Stimulated activated CD8-positive, alpha-beta memory T cell treated with anti-CD3 and anti-CD28 coated beads, Interleukin-7, amount 100 ng/mL, for 24 hours (primary cell): ENCODE results near the gene HNRNPA0.
A peak's percentile ranks its signal among the peaks of the same experiment; 100 is the strongest.
"Not testable (repeated sequence)": the region's sequence is repeated elsewhere in the genome, so short reads cannot be mapped to it uniquely, and the experiment has no call there.

ENCODE experiments used
- DNase-seq: peaks from one replicate; pipeline ENCODE4 v3.0.0-alpha.2; 2020; ENCODE audit warnings: low read depth

HNRNPA0 gene

DNA sequence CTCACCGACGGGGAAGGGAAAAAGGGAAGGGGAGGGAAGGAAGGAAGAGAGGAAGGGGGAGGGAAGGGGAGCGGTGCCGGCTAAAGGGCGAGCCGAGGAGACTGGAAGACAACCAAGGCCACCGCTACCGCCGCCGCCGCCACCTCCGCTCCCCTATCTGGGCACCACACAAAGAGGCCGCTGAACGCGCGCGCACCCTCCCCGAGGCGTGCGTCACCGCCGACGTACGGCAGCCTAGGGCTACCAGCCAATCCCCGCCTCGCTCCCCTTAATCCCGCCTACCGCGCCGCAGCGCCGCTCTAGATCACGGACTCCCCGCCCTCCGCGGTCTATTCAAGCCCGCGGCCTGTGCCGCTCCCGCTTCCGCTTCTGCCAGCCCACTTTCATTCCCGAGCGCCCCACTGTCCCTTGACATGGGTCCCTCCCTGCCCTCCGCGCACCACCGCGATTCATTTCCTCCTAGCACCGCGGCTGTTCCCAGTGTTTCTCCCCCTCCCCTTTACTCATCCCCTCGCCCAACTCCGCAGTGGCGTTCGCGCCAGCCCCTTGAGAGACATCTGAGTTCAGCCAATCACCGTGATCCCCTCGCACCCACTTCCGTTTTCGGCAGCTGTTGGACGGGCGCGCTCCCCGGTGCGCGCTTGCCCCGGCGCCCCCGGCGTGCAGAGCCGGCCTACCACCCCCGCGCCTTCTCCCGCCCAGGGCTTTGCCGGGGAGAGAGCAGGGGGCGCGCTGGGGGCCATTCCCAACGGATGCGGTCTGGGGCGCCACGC is at the start of gene HNRNPA0:
Gene HNRNPA0, minus strand, starts transcription at position 176 of the 773 bp plus-strand sequence. CDS start 297 bp downstream, outside the sequence.
- DNase-seq, result peak; percentile 90

GRCh38 chr5:137802282-137803210 is 48.4 kb upstream of the HNRNPA0 start:
- no peak for DNase-seq

DNA sequence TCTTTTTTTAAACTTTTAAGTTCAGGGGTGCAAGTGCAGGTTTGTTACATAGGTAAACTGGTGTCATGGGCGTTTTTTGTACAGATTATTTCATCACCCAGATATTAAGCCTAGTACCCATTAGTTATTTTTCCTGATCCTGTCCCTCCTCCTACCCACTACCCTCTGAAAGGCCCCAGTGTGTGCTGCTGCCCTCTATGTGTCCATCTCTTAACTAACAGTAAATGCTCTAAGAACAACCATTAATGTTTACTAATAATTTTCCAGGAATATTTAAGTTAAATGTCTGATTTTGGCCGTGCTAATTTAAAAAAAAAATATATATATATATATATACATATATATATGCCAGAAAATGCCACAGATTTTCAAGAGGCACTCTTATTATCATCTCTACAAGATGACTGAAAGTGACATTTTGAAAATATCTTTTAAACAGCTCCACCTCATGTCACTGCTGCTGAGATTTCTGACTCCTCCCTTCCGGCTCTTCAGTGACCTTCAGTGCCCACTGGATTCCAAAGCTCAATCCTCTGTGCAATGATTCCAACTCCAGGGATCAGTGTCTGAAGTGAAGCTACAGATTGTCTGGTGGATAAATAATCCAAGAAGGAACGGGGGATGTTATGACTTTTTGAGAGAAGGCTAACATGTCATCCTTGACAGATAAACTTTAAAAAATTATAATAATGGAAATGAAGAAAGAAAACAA is 46.7 kb upstream of the HNRNPA0 start:
- no peak for DNase-seq

DNA sequence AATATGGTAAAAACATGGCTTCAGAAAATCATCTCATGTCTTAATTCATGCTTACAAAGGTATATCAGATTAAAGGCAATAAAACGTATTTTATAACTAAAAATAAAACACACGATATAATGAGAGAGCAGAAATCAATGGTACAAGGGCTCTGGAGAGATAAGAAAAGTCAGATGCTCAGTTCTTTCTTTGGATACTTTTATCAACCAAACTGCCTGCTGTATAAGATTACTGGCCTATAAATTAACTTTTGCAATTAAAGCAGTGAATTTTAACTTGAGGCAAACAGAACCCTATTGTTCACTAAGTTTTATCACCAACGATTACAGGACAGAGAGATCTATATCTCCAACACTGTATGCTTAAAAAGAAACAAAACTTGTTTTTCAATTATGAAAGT is 42.1 kb upstream of the HNRNPA0 start:
- DNase-seq, result no peak

DNA sequence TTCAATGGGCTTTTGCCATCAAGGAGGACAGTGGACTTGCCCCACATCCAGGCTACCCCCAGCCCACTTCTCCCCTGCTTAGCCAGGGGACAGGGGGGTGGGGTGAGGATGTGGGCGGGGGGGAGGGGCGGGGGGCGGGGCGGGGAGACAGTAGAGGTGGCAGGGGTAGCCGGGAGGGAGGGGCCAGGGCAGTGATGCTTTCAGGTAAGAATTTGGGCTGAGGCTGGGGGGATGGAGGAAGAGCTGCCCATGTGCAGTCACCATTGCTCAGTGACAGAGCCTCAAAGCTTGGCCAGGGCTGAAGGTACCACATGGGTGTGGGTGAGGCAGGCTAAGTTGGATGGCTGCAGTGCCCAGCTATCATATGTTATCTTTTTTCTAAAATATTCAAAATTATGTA is 40.7 kb upstream of the HNRNPA0 start:
- DNase-seq, result no peak

DNA sequence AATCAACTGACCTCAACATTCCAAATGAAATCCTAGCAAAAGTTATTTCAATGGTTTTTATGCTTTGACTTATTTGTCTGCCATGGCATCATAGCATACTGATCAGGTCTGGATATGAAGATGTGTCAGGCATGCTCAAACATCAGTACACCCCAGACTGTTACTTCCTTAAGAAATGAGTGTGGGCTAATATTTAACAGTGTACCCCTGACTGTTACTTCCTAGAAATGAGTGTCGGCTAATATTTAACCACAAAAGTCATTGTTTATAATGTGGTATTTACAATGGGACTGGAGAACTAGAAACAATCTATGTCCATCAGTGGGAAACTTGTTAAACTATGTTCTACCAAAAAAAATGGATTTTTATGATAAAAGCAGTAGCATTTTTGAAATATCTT is 38.1 kb upstream of the HNRNPA0 start:
- DNase-seq, result no peak

DNA sequence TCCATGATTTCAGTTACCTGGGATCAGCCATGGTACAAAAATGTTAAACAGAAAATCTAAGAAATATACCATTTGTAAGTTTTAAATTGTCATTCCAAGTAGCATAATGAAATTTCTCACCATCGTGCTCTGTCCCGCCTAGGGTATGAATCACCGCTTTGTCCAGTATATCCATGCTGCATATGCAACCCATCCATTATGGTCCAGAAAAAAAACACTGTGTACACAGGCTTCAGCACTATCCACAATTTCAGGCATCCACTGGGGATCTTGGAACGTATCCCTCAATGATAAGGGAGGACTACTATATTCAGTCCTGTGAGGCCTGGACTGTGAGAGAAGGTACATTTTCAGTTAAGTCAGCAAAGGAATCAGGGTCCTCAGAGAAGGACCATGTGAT is 37.6 kb upstream of the HNRNPA0 start:
- DNase-seq, result no peak

- no peak for DNase-seq
These were observed 37.2 kb upstream of the HNRNPA0 start for GRCh38 chr5:137791387-137791786.

- not testable (repeated sequence) for DNase-seq
These were observed 34.4 kb upstream of the HNRNPA0 start for GRCh38 chr5:137788560-137788959.

- no peak for DNase-seq
These were observed 28.9 kb upstream of the HNRNPA0 start for GRCh38 chr5:137782984-137783536.

- no peak for DNase-seq
These were observed 27.9 kb upstream of the HNRNPA0 start for GRCh38 chr5:137782055-137782454.

DNA sequence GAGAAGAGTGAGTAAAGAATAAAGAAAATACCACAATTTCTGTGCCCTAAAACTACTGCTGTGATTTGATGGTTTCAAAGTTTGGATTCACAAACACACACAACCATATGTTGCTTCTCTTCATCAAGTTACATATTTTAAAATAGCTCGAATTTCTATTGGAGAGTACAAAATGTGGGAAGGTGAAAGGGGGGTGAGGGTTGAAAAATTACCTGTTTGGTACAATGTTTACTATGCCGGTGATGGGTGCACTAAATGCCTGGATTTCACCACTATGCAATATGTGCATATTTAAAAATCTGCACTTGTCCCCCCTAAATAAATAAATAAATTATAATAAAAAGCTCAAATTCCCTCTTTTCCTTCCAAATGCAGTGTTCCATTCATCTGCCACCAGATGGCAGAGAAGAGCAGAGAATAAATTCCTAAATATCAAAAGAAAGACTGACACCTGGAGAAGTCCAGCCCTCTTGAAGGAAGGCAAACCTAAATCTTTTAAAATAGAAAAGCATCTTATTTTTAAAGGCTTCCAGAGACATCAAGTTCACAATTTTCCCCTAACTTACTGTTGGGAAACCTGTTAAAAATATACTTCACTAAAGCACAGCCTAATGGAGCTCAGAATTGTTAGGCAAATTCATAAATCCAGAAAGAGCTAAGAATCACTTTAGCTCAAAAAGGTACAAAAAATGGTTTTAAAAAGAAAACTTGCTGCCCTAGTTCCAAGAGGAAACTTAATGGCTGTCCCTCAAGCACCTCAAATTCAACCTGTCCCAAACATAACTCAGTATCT is 24.8 kb upstream of the HNRNPA0 start:
- DNase-seq, result no peak

- DNase-seq, result not testable (repeated sequence)
These were observed 13.8 kb upstream of the HNRNPA0 start for GRCh38 chr5:137767937-137768336.

- no peak for DNase-seq
These were observed 7.4 kb upstream of the HNRNPA0 start for GRCh38 chr5:137761566-137761965.

DNA sequence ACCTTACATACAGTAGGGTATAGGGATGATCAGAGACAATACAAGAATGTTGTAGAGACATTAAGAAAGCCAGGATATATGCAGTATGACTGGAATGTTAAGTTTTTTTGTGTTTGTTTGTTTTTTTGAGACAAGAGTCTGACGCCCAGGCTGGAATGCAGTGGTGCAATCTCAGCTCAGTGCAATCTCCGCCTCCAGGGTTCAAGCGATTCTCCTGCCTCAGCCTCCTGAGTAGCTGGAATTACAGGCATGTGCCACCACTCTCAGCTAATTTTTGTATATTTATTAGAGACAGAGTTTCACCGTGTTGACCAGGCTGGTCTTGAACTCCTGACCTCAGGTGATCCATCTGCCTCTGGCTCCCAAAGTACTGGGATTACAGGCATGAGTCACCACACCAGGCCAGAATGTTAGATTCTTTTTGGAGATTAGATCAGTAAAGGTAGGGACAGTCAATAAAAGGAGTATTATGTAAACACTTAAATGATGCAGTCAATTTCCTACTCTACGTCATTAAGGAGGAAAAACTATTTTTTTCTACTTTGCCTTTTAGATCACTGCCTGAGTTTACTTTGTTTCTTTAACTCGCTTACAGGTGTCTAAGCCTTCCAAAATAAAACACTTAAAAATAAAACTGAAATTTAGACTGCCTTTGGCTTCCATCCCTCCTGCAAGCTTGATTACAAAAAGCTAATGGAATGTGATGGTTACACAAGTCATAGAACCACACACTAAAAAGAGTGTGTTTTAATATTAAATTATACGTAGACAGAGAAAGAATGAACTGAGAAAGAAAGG is 6.8 kb upstream of the HNRNPA0 start:
- DNase-seq, result no peak

DNA sequence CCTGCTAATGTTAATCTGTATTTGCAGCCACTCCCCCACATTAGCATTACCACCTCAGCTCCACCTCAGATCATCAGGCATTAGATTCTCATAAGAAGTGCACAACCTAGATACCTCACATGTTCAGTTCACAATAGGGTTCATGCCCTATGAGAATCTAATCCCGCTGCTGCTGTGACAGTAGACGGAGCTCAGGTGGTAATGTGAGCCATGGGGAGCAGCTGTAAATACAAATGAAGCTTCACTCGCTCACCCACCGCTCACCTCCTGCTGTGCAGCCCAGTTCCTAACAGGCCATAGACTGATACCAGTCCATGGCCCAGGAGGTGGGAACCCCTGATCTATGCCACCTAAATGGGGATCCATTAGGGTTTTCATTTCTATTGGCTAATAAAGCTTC is 6.1 kb upstream of the HNRNPA0 start:
- no peak for DNase-seq

DNA sequence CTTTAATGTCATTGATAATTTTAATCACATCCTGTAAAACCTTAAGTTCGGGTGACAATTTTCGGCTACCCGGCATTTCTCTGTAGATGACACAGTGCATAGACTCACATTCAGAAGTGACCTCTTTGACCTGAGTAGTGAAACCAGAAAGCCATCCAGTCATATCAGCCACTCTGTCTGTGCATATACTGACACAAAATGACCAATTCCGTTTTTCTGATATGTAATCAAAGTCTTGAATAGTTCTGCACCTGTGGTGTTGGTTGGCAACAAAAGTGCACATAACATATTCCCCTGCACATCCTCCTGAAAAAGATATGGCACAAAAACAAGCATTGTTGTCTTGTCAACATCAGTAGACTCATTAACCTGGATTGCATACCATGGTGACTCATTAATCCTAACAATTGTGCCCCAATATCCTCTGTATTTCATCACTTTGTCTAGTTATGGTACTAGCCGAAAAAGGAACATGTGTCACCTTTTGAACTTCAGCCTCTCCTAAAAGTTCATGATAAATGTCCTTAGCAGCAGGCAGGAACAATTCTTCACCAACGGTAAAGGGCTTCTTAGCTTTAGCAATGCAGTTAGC is 4.6 kb upstream of the HNRNPA0 start:
- DNase-seq, result no peak

- no peak for DNase-seq
These were observed 4.0 kb upstream of the HNRNPA0 start for GRCh38 chr5:137758121-137758520.

DNA sequence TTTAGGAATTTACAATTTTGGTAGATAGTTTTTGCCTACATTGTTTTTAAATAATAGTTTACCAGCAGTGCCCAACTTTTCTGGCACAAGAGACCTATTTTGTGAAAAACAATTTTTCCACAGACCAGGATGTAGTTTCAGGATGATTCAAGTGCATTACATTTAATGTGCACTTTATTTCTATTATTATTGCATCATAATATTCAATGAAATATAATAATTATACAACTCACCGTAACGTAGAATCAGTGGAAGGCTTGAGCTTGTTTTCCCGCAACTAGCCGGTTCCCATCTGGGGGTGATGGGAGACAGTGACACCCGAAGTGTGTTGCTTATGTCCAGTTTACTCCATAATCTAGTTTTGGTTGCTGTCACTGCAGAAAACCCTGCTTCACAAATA is 3.5 kb upstream of the HNRNPA0 start:
- no peak for DNase-seq
